Measurements from ENCODE around the gene MYO15A. TPM values are rescaled to one million over a fixed set of nuclear protein-coding genes. Genes with fewer than 3 reads are reported as not detected.

Gene MYO15A
- total RNA-seq, 1 experiment from 2014 or later, result 0.36 TPM

GRCh38 chr17:18115517-18115916 is 7.0 kb downstream of the MYO15A start:
- Histone ChIP-seq H3K9me3 (ENCODE audit: control insufficient read depth, insufficient read depth, low read depth, low read length) (no peaks in the 10 kb centered on the region), H3K4me1 (ENCODE audit: control insufficient read depth, insufficient read depth, low read length) (no peaks in the 10 kb centered on the region), H3K27me3 (ENCODE audit: control insufficient read depth, insufficient read depth, low read length) (no peaks in the 10 kb centered on the region), H3K4me3 (ENCODE audit: low read depth in 2 of 2, low read length in 2 of 2) (no peak overlapping the region), H3K36me3 (ENCODE audit: control insufficient read depth, insufficient read depth, low read length) (no peaks in the 10 kb centered on the region), H3K27ac (ENCODE audit: low read length) (no peak overlapping the region)
- ChIA-PET CTCF (no interaction called here), POLR2A (no interaction called here)
- DNase-seq (ENCODE audit: low read depth, low spot score) (no peak), ATAC-seq (no peak)
- no TSS peak for BruUV-seq (replicated peaks)
- in situ Hi-C loops (cut with HindIII; ENCODE audit: low pct_unique_long_range_greater_than_20kb, low sequenced_read_pairs) (no loop called here), intact Hi-C loops (cut with micrococcal nuclease; ENCODE audit: unreplicated experiment) (no loop called here)
- TF ChIP-seq SIN3A (IDR thresholded peaks at IDR 0.05; ENCODE audit: borderline replicate concordance, insufficient read depth, low read depth, low read length) (no peak), POLR2AphosphoS5 (IDR thresholded peaks at IDR 0.05; ENCODE audit: low read depth, low read length) (no peak), TCF7L2 (IDR thresholded peaks at IDR 0.05; ENCODE audit: low read depth, low read length) (no peak), CTCF (IDR thresholded peaks at IDR 0.05) (no peak), REST (IDR thresholded peaks at IDR 0.05; ENCODE audit: insufficient read depth in 1 of 2, low read depth in 2 of 2, low read length in 1 of 2) (no peak)

GRCh38 chr17:18116078-18116477 is 7.5 kb downstream of the MYO15A start:
- Histone ChIP-seq H3K4me3 (ENCODE audit: low read depth in 2 of 2, low read length in 2 of 2) (no peak overlapping the region), H3K36me3 (ENCODE audit: control insufficient read depth, insufficient read depth, low read length) (no peaks in the 10 kb centered on the region), H3K9me3 (ENCODE audit: control insufficient read depth, insufficient read depth, low read depth, low read length) (no peaks in the 10 kb centered on the region), H3K4me1 (ENCODE audit: control insufficient read depth, insufficient read depth, low read length) (no peaks in the 10 kb centered on the region), H3K27ac (ENCODE audit: low read length) (no peak overlapping the region), H3K27me3 (ENCODE audit: control insufficient read depth, insufficient read depth, low read length) (no peaks in the 10 kb centered on the region)
- BruUV-seq (replicated peaks), result no TSS peak
- TF ChIP-seq CTCF (IDR thresholded peaks at IDR 0.05) (no peak), TCF7L2 (IDR thresholded peaks at IDR 0.05; ENCODE audit: low read depth, low read length) (no peak), POLR2AphosphoS5 (IDR thresholded peaks at IDR 0.05; ENCODE audit: low read depth, low read length) (no peak), SIN3A (IDR thresholded peaks at IDR 0.05; ENCODE audit: borderline replicate concordance, insufficient read depth, low read depth, low read length) (no peak), REST (IDR thresholded peaks at IDR 0.05; ENCODE audit: insufficient read depth in 1 of 2, low read depth in 2 of 2, low read length in 1 of 2) (no peak)
- ATAC-seq, result no peak
- in situ Hi-C loops (cut with HindIII; ENCODE audit: low pct_unique_long_range_greater_than_20kb, low sequenced_read_pairs) (no loop called here), intact Hi-C loops (cut with micrococcal nuclease; ENCODE audit: unreplicated experiment) (no loop called here)
- ChIA-PET POLR2A (no interaction called here), CTCF (no interaction called here)
- no peak for DNase-seq (ENCODE audit: low read depth, low spot score)

Data from Panc1 (cell line).